T-helper 1 cell treated with Interleukin-12 subunit alpha and Interleukin-12 subunit beta and Interleukin-4 antibody, amounts not matched to agents 30 ng/mL and 1 ng/mL, for 36 hours (primary cell): ENCODE results near the gene PLCE1. TPM values are rescaled to one million over a fixed set of nuclear protein-coding genes. Genes with fewer than 3 reads are reported as not detected.

Source experiments
- intact Hi-C: fragments of 100-400 bp; cut with micrococcal nuclease; formaldehyde crosslinking; loops from one replicate; pipeline ENCODE4 v1.15.1; 2024
- total RNA-seq: library from RNA; stranded (reverse); gene quantifications from 2 replicates; pipeline ENCODE4 v1.2.3, GENCODE V29; 2022

The PLCE1 gene
- total RNA-seq, 1 donor from 2014 or later = 0.02 TPM

- intact Hi-C loops = no loop called here
Observed at GRCh38 chr10:94018107-94018506, 24.4 kb downstream of the PLCE1 start.

GRCh38 chr10:94023906-94024305 lies 30.2 kb downstream of the PLCE1 start:
- intact Hi-C loops = no loop called here

- intact Hi-C loops = no loop called here
Observed at GRCh38 chr10:94024407-94024806, 30.7 kb downstream of the PLCE1 start.

- intact Hi-C loops = no loop called here
Observed at GRCh38 chr10:94025806-94026205, 32.1 kb downstream of the PLCE1 start.

GRCh38 chr10:94027197-94027596 lies 33.5 kb downstream of the PLCE1 start:
- intact Hi-C loops = no loop called here

- intact Hi-C loops = no loop called here
Observed at GRCh38 chr10:94029955-94030354, 36.2 kb downstream of the PLCE1 start.

- intact Hi-C loops = no loop called here
Observed at GRCh38 chr10:94035982-94036765, 42.4 kb downstream of the PLCE1 start.

GRCh38 chr10:94036766-94037033 lies 43.0 kb downstream of the PLCE1 start:
- intact Hi-C loops = no loop called here

- intact Hi-C loops = no loop called here
Observed at GRCh38 chr10:94037286-94037685, 43.6 kb downstream of the PLCE1 start.

GRCh38 chr10:94038024-94038423 lies 44.3 kb downstream of the PLCE1 start:
- intact Hi-C loops = no loop called here

GRCh38 chr10:94041206-94041605 lies 47.5 kb downstream of the PLCE1 start:
- intact Hi-C loops = no loop called here

- intact Hi-C loops = no loop called here
Observed at GRCh38 chr10:94042001-94042833, 48.5 kb downstream of the PLCE1 start.

GRCh38 chr10:94042834-94043175 lies 49.1 kb downstream of the PLCE1 start:
- intact Hi-C loops = no loop called here

Other genes with a start within 250 kb of the PLCE1 start
- not detected in 2 replicates for gene LGI1, start 236.0 kb upstream of the PLCE1 start, total RNA-seq
- 4.3 and 5.4 TPM in 2 replicates for gene SLC35G1, start 100.0 kb upstream of the PLCE1 start, total RNA-seq